H1 (cell line): ENCODE data around the gene SNF8. TPM values are rescaled to one million over a fixed set of nuclear protein-coding genes. Genes with fewer than 3 reads are reported as not detected.

Source experiments
- CHD7 ChIP-seq: fragments of 300-600 bp; sonication (generic); IDR thresholded peaks from 2 replicates; pipeline ENCODE4 v1.7.1; 2012; ENCODE audit warnings: low read length, moderate library complexity, mild to moderate bottlenecking, inconsistent platforms; ENCODE audit not compliant: insufficient replicate concordance
- GTF2F1 ChIP-seq: IDR thresholded peaks from 2 replicates; pipeline ENCODE4 v1.6.1; 2012; ENCODE audit warnings: low read depth, low read length, improper control_type of control experiment, borderline replicate concordance
- HDAC2 ChIP-seq, 2 experiments: fragments of 300-600 bp in 1 of 2; sonication (generic) in 1 of 2; IDR thresholded peaks; 2 replicates each; pipeline ENCODE4 v1.6.1; 2011 to 2012; ENCODE audit warnings: low read depth in 2 of 2, low read length in 2 of 2, mild to moderate bottlenecking in 2 of 2, moderate library complexity in 2 of 2, borderline replicate concordance in 1 of 2, inconsistent platforms in 1 of 2
- polyA plus RNA-seq, 7 experiments: library from polyadenylated mRNA; depleted of rRNA in 3 of 7; stranded (reverse) in 5 of 7; unstranded in 2 of 7; fragments of >200 nt in 5 of 7; fragments of 200-250 nt in 2 of 7; gene quantifications; 1 replicate in 5 of 7; 2 replicates in 1 of 7; 4 replicates in 1 of 7; pipeline versions ENCODE4 v1.2.1 to v1.2.3, GENCODE V29; 2011 to 2013; ENCODE audit warnings: missing spikeins in 2 of 7, mixed read lengths in 2 of 7
- total RNA-seq: library from RNA; stranded (reverse); fragmentation: NEBNext Ultra II Directional; extraction: Animal tissue kit (Norgen Biotek cat#: 25700); gene quantifications from 2 replicates; pipeline ENCODE4 v1.2.1, GENCODE V29; 2021
- TF ChIP-seq, protein P1 (sequence below), 3 experiments: IDR thresholded peaks; 1 replicate in 2 of 3; 2 replicates in 1 of 3; pipeline versions ENCODE4 v1.5.1 to v1.6.1; 2011; ENCODE audit warnings: low read length in 3 of 3, mild to moderate bottlenecking in 3 of 3, inconsistent platforms in 2 of 3, low read depth in 1 of 3, moderate library complexity in 1 of 3; ENCODE audit not compliant: insufficient read depth in 1 of 3; ENCODE audit errors: control extremely low read depth in 1 of 3

SNF8 gene
- total and polyA plus RNA-seq, 2 of the 8 experiments (the other 6 are each of a cell fraction or from before 2014, with no cell fraction given): 132 to 133 TPM

- TF ChIP-seq, protein P1, sequence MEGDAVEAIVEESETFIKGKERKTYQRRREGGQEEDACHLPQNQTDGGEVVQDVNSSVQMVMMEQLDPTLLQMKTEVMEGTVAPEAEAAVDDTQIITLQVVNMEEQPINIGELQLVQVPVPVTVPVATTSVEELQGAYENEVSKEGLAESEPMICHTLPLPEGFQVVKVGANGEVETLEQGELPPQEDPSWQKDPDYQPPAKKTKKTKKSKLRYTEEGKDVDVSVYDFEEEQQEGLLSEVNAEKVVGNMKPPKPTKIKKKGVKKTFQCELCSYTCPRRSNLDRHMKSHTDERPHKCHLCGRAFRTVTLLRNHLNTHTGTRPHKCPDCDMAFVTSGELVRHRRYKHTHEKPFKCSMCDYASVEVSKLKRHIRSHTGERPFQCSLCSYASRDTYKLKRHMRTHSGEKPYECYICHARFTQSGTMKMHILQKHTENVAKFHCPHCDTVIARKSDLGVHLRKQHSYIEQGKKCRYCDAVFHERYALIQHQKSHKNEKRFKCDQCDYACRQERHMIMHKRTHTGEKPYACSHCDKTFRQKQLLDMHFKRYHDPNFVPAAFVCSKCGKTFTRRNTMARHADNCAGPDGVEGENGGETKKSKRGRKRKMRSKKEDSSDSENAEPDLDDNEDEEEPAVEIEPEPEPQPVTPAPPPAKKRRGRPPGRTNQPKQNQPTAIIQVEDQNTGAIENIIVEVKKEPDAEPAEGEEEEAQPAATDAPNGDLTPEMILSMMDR (IDR thresholded peaks at IDR 0.05; ENCODE audit: control extremely low read depth in 1 of 3, insufficient read depth in 1 of 3, low read depth in 1 of 3, low read length in 3 of 3): no peak
- TF ChIP-seq CHD7 (no peak), HDAC2 (IDR thresholded peaks at IDR 0.05; ENCODE audit: borderline replicate concordance in 1 of 2, low read depth in 2 of 2, low read length in 2 of 2) (no peak), GTF2F1 (no peak)
Observed at GRCh38 chr17:48909783-48910182, 34.9 kb downstream of the SNF8 start (continued).
